CD4-positive, CD25-positive, alpha-beta regulatory T cell (primary cell): ENCODE data around the gene PCLAF. TPM values are rescaled to one million over a fixed set of nuclear protein-coding genes. Genes with fewer than 3 reads are reported as not detected.

Experiments
- ATAC-seq, 2 donors: fragments of 150-1000 bp; cut with Tn5 transposase; one replicate each; pipeline ENCODE4 v1.10.0; 2021; ENCODE audit warnings: low read depth in 2 of 2, moderate number of reproducible peaks in 2 of 2, moderate library complexity in 1 of 2
- DNase-seq, 3 donors: peaks; one replicate each; pipeline versions ENCODE4 v3.0.0 to v3.0.0-alpha.2; 2012 to 2022; ENCODE audit warnings: mixed read lengths in 1 of 3
- H3K27ac ChIP-seq: one replicate; pipeline ENCODE4 v1.7.0; 2013; ENCODE audit warnings: mild to moderate bottlenecking, low read length; ENCODE audit not compliant: insufficient read depth, poor library complexity, severe bottlenecking
- H3K27me3 ChIP-seq: one replicate; pipeline ENCODE4 v1.7.0; 2013; ENCODE audit warnings: low read length; ENCODE audit not compliant: control insufficient read depth, insufficient read depth
- H3K36me3 ChIP-seq: one replicate; pipeline ENCODE4 v1.7.0; 2013; ENCODE audit warnings: mild to moderate bottlenecking, low read length, moderate library complexity; ENCODE audit not compliant: control insufficient read depth, insufficient read depth
- H3K4me1 ChIP-seq: 2 replicates; pipeline ENCODE4 v1.7.0; 2013; ENCODE audit warnings: mild to moderate bottlenecking, low read length; ENCODE audit not compliant: insufficient read depth, control insufficient read depth, poor library complexity, severe bottlenecking
- H3K4me3 ChIP-seq: one replicate; pipeline ENCODE4 v1.7.0; 2013; ENCODE audit warnings: low read depth, mild to moderate bottlenecking, low read length, moderate library complexity
- H3K9me3 ChIP-seq, 2 experiments: 1 replicate in 1 of 2; 2 replicates in 1 of 2; pipeline ENCODE4 v1.7.0; 2013; ENCODE audit warnings: low read length in 2 of 2, mild to moderate bottlenecking in 1 of 2, moderate library complexity in 1 of 2; ENCODE audit not compliant: control insufficient read depth in 2 of 2
- H3K27ac Mint-ChIP-seq, 3 donors: one replicate each; pipeline ENCODE4 v1.8.0; 2020 to 2022; ENCODE audit warnings: mild to moderate bottlenecking in 3 of 3, mixed read lengths in 3 of 3, moderate library complexity in 2 of 3
- H3K27me3 Mint-ChIP-seq: one replicate; pipeline ENCODE4 v1.8.0; 2022; ENCODE audit warnings: mild to moderate bottlenecking, mixed read lengths
- H3K36me3 Mint-ChIP-seq: one replicate; pipeline ENCODE4 v1.8.0; 2020; ENCODE audit warnings: mixed read lengths
- H3K4me1 Mint-ChIP-seq, 4 donors: one replicate each; pipeline ENCODE4 v1.8.0; 2020 to 2022; ENCODE audit warnings: mixed read lengths in 4 of 4, mild to moderate bottlenecking in 1 of 4
- H3K4me3 Mint-ChIP-seq, 4 donors: one replicate each; pipeline ENCODE4 v1.8.0; 2020 to 2022; ENCODE audit warnings: mild to moderate bottlenecking in 4 of 4, mixed read lengths in 4 of 4, moderate library complexity in 3 of 4
- H3K9me3 Mint-ChIP-seq, 7 donors: one replicate each; pipeline ENCODE4 v1.8.0; 2020 to 2022; ENCODE audit warnings: mixed read lengths in 7 of 7, mild to moderate bottlenecking in 3 of 7, moderate library complexity in 2 of 7
- polyA plus RNA-seq, 4 donors: library from polyadenylated mRNA; unstranded; fragments of 300-500 nt; fragmentation: Illumina TruSeq; gene quantifications; one replicate each; pipeline ENCODE4 v1.2.3, GENCODE V29; 2021
- total RNA-seq: library from RNA; stranded (reverse); gene quantifications from one replicate; pipeline ENCODE4 v1.2.3, GENCODE V29; 2022

PCLAF gene
- total and polyA plus RNA-seq, 5 donors from 2014 or later = 1.0 to 27.0 (median 9.2) TPM

DNA sequence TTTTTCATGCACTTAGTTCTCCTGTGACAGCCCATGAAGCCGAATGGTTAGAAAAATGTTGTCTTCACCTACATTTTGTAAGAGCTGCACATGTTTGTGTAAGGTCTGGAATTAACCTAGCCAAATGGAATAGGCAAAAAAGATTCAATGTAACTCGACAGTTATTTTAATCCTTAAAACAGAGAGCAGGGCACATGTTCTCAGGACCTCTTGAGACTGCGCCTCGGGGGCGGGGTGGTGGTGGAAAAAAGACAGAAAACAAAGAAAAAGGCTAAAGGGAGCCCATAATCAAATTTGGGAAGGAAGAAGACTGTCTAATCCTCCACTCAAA lies 24.6 kb downstream of the PCLAF start:
- no peaks in the 10 kb centered on the region for H3K36me3 ChIP-seq
- H3K27me3 ChIP-seq = no peaks in the 10 kb centered on the region
- H3K4me3 Mint-ChIP-seq = peak overlapping the region; percentile 88 to 97 (median 94)
- no peaks in the 10 kb centered on the region for H3K36me3 Mint-ChIP-seq
- no peaks in the 10 kb centered on the region for H3K27me3 Mint-ChIP-seq
- ATAC-seq (no peak), DNase-seq (no peak)
- no peaks in the 10 kb centered on the region for H3K9me3 ChIP-seq
- H3K4me1 ChIP-seq = peaks cover 12% of the 10 kb centered on the region
- peak overlapping the region; percentile 86 to 97 (median 94) for H3K27ac Mint-ChIP-seq
- H3K9me3 Mint-ChIP-seq = peaks cover 0 to 3% (median 0%) of the 10 kb centered on the region in 7 donors
- H3K4me3 ChIP-seq = peak overlapping the region; percentile 97
- peak overlapping the region; percentile 80 for H3K27ac ChIP-seq
- H3K4me1 Mint-ChIP-seq = peaks cover 8 to 27% (median 15%) of the 10 kb centered on the region in 4 donors

- Mint-ChIP-seq H3K27me3 (no peaks in the 10 kb centered on the region), H3K4me1 (peaks cover 8 to 31% (median 16%) of the 10 kb centered on the region in 4 donors), H3K4me3 (peak within 1 kb of the TSS; percentile 88 to 97 (median 94)), H3K27ac (peak within 1 kb of the TSS; percentile 90 to 97 (median 94)), H3K36me3 (no peaks in the 10 kb centered on the region), H3K9me3 (peaks cover 0 to 3% (median 0%) of the 10 kb centered on the region in 7 donors)
- peak; percentile 100 for ATAC-seq
- no peaks in the 10 kb centered on the region for H3K9me3 ChIP-seq
- no peaks in the 10 kb centered on the region for H3K27me3 ChIP-seq
- peak; percentile 91 to 95 (median 93) for DNase-seq
- no peaks in the 10 kb centered on the region for H3K36me3 ChIP-seq
- peak within 1 kb of the TSS; percentile 97 for H3K4me3 ChIP-seq
- peak within 1 kb of the TSS; percentile 80 for H3K27ac ChIP-seq
- H3K4me1 ChIP-seq = peaks cover 12% of the 10 kb centered on the region
Observed at GRCh38 chr15:64355944-64356709, 25.1 kb downstream of the PCLAF start, which contains the start of gene CSNK1G1. CSNK1G1 (minus strand) TSS chr15:64356173; CDS start chr15:64300499, 55,674 bp downstream.

GRCh38 chr15:64355348-64355943 lies 25.8 kb downstream of the PCLAF start:
- Histone ChIP-seq H3K9me3 (no peaks in the 10 kb centered on the region), H3K27me3 (no peaks in the 10 kb centered on the region), H3K27ac (peak overlapping the region; percentile 80), H3K36me3 (no peaks in the 10 kb centered on the region), H3K4me1 (peaks cover 12% of the 10 kb centered on the region), H3K4me3 (peak overlapping the region; percentile 97)
- Mint-ChIP-seq H3K27ac (peak overlapping the region; percentile 90 to 97 (median 94)), H3K9me3 (peaks cover 0 to 3% (median 0%) of the 10 kb centered on the region in 7 donors), H3K4me1 (peaks cover 8 to 38% (median 19%) of the 10 kb centered on the region in 4 donors), H3K4me3 (peak overlapping the region; percentile 88 to 97 (median 94)), H3K27me3 (no peaks in the 10 kb centered on the region), H3K36me3 (no peaks in the 10 kb centered on the region)
- ATAC-seq (peak; percentile 5 to 10), DNase-seq (peak in 1 of 3 donors; percentile 41)

DNA sequence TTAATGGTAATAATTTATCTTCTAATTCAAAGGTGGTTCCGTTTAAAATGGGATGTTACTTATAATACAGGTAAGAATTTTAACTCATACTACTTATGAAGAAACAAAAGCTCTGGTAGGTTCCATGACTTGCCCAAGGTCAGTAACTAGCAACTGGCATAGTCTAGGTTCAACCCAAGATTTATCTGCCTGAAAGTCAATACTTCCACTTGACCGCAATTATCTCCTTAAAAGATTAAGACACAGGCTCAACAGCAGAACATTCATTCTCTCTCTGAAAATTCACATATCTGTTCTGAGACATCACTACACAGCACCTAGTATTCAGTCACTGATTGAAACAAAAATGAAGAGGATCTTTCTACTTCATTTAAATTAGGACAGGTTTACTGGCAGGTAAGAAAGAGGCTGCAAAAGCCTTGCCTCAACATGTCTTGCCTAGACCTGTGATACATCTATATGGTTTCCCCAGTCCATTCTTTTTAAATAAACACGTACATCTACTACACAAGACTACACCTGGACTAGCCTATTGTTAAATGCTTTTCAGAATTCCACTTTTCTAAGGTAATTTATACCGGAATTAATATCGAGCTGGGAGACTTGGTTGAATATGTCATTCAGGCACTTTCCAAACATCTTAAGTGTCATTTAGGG lies 26.4 kb downstream of the PCLAF start:
- Mint-ChIP-seq H3K4me1 (peaks cover 8 to 39% (median 19%) of the 10 kb centered on the region in 4 donors), H3K4me3 (peak overlapping the region; percentile 88 to 97 (median 94)), H3K27ac (peak overlapping the region; percentile 71 to 97 (median 94)), H3K27me3 (no peaks in the 10 kb centered on the region), H3K36me3 (no peaks in the 10 kb centered on the region), H3K9me3 (peaks cover 0 to 3% (median 0%) of the 10 kb centered on the region in 7 donors)
- DNase-seq = no peak
- Histone ChIP-seq H3K4me3 (peak overlapping the region; percentile 82), H3K36me3 (no peaks in the 10 kb centered on the region), H3K9me3 (no peaks in the 10 kb centered on the region), H3K27ac (peak overlapping the region; percentile 80), H3K4me1 (peaks cover 12% of the 10 kb centered on the region), H3K27me3 (no peaks in the 10 kb centered on the region)
- no peak for ATAC-seq

GRCh38 chr15:64351265-64351664 lies 30.0 kb downstream of the PCLAF start:
- H3K9me3 ChIP-seq = no peaks in the 10 kb centered on the region
- H3K4me1 Mint-ChIP-seq = peaks cover 17 to 40% (median 25%) of the 10 kb centered on the region in 4 donors
- peaks cover 7% of the 10 kb centered on the region for H3K36me3 ChIP-seq
- H3K27me3 ChIP-seq = no peaks in the 10 kb centered on the region
- H3K36me3 Mint-ChIP-seq = peaks cover 10% of the 10 kb centered on the region
- peaks cover 0 to 2% (median 0%) of the 10 kb centered on the region in 7 donors for H3K9me3 Mint-ChIP-seq
- no peak for DNase-seq
- H3K27me3 Mint-ChIP-seq = no peaks in the 10 kb centered on the region
- H3K4me3 Mint-ChIP-seq = peak overlapping the region in 1 of 4 donors; percentile 60
- H3K27ac ChIP-seq = no peak overlapping the region
- peaks cover 9% of the 10 kb centered on the region for H3K4me1 ChIP-seq
- H3K4me3 ChIP-seq = no peak overlapping the region
- ATAC-seq = no peak
- no peak overlapping the region for H3K27ac Mint-ChIP-seq

GRCh38 chr15:64349375-64349774 lies 31.9 kb downstream of the PCLAF start:
- Mint-ChIP-seq H3K9me3 (no peaks in the 10 kb centered on the region), H3K4me3 (no peak overlapping the region), H3K36me3 (peaks cover 14% of the 10 kb centered on the region), H3K27me3 (no peaks in the 10 kb centered on the region), H3K4me1 (peaks cover 13 to 26% (median 23%) of the 10 kb centered on the region in 4 donors), H3K27ac (no peak overlapping the region)
- H3K4me3 ChIP-seq = no peak overlapping the region
- no peaks in the 10 kb centered on the region for H3K4me1 ChIP-seq
- no peaks in the 10 kb centered on the region for H3K9me3 ChIP-seq
- DNase-seq (no peak), ATAC-seq (no peak)
- no peaks in the 10 kb centered on the region for H3K27me3 ChIP-seq
- H3K36me3 ChIP-seq = peaks cover 7% of the 10 kb centered on the region
- no peak overlapping the region for H3K27ac ChIP-seq

GRCh38 chr15:64348455-64348854 lies 32.8 kb downstream of the PCLAF start:
- H3K27ac Mint-ChIP-seq = peak overlapping the region in 1 of 3 donors; percentile 20
- H3K4me1 Mint-ChIP-seq = peaks cover 18 to 26% (median 23%) of the 10 kb centered on the region in 4 donors
- peaks cover 7% of the 10 kb centered on the region for H3K36me3 ChIP-seq
- H3K9me3 ChIP-seq = no peaks in the 10 kb centered on the region
- H3K4me3 Mint-ChIP-seq = peak overlapping the region in 1 of 4 donors; percentile 51
- H3K27ac ChIP-seq = no peak overlapping the region
- no peaks in the 10 kb centered on the region for H3K9me3 Mint-ChIP-seq
- H3K36me3 Mint-ChIP-seq = peaks cover 14% of the 10 kb centered on the region
- H3K27me3 Mint-ChIP-seq = no peaks in the 10 kb centered on the region
- no peak for DNase-seq
- no peak overlapping the region for H3K4me3 ChIP-seq
- H3K27me3 ChIP-seq = no peaks in the 10 kb centered on the region
- H3K4me1 ChIP-seq = no peaks in the 10 kb centered on the region
- ATAC-seq = no peak
